ENCODE data around the gene EIF4G3. TPM values are rescaled to one million over a fixed set of nuclear protein-coding genes. Genes with fewer than 3 reads are reported as not detected.

The EIF4G3 gene
- total RNA-seq, 1 donor from 2014 or later: 28.4 TPM

GRCh38 chr1:20993716-20994575 lies 182.8 kb downstream of the EIF4G3 start:
- peak; percentile 33 to 43 for DNase-seq (ENCODE audit: low read depth in 2 of 2)

GRCh38 chr1:20992322-20993056 lies 184.2 kb downstream of the EIF4G3 start:
- DNase-seq (ENCODE audit: low read depth in 2 of 2): no peak

GRCh38 chr1:20988943-20989342 lies 187.8 kb downstream of the EIF4G3 start:
- DNase-seq (ENCODE audit: low read depth in 2 of 2): no peak

GRCh38 chr1:20987831-20988825 lies 188.6 kb downstream of the EIF4G3 start:
- DNase-seq (ENCODE audit: low read depth in 2 of 2): no peak

- peak in 1 of 2 donors; percentile 6 for DNase-seq (ENCODE audit: low read depth in 2 of 2)
These were observed 193.3 kb downstream of the EIF4G3 start for GRCh38 chr1:20983297-20983889.

GRCh38 chr1:20982316-20982715 lies 194.4 kb downstream of the EIF4G3 start:
- peak; percentile 28 to 51 for DNase-seq (ENCODE audit: low read depth in 2 of 2)

GRCh38 chr1:20981915-20982314 lies 194.8 kb downstream of the EIF4G3 start:
- peak in 1 of 2 donors; percentile 51 for DNase-seq (ENCODE audit: low read depth in 2 of 2)

GRCh38 chr1:20980051-20980450 lies 196.6 kb downstream of the EIF4G3 start:
- no peak for DNase-seq (ENCODE audit: low read depth in 2 of 2)

- peak in 1 of 2 donors; percentile 30 for DNase-seq (ENCODE audit: low read depth in 2 of 2)
These were observed 198.3 kb downstream of the EIF4G3 start for GRCh38 chr1:20978413-20978812.

GRCh38 chr1:20975668-20976067 lies 201.0 kb downstream of the EIF4G3 start:
- DNase-seq (ENCODE audit: low read depth in 2 of 2): no peak

- no peak for DNase-seq (ENCODE audit: low read depth in 2 of 2)
These were observed 201.7 kb downstream of the EIF4G3 start for GRCh38 chr1:20974951-20975350.

GRCh38 chr1:20974069-20974468 lies 202.6 kb downstream of the EIF4G3 start:
- DNase-seq (ENCODE audit: low read depth in 2 of 2): no peak

- no peak for DNase-seq (ENCODE audit: low read depth in 2 of 2)
These were observed 203.8 kb downstream of the EIF4G3 start for GRCh38 chr1:20972855-20973254.

GRCh38 chr1:20964540-20965484 lies 211.9 kb downstream of the EIF4G3 start:
- peak; percentile 11 to 28 for DNase-seq (ENCODE audit: low read depth in 2 of 2)

GRCh38 chr1:20962576-20963258 lies 214.0 kb downstream of the EIF4G3 start:
- no peak for DNase-seq (ENCODE audit: low read depth in 2 of 2)

GRCh38 chr1:20958430-20958829 lies 218.3 kb downstream of the EIF4G3 start:
- DNase-seq (ENCODE audit: low read depth in 2 of 2): no peak

- DNase-seq (ENCODE audit: low read depth in 2 of 2): no peak
These were observed 220.4 kb downstream of the EIF4G3 start for GRCh38 chr1:20956272-20956671.

- DNase-seq (ENCODE audit: low read depth in 2 of 2): no peak
These were observed 226.0 kb downstream of the EIF4G3 start for GRCh38 chr1:20950679-20951078.

- DNase-seq (ENCODE audit: low read depth in 2 of 2): no peak
These were observed 226.7 kb downstream of the EIF4G3 start for GRCh38 chr1:20949871-20950590.
